IMR-90 (cell line): ENCODE measurements around the gene RUNX3. TPM values are rescaled to one million over a fixed set of nuclear protein-coding genes. Genes with fewer than 3 reads are reported as not detected.

Source experiments
- ATAC-seq: fragments of 200-7000 bp; cut with Tn5 transposase; 2 replicates; pipeline ENCODE4 v1.9.1; 2020; ENCODE audit warnings: low read depth, mild to moderate bottlenecking, moderate library complexity
- BruUV-seq: library from RNA; stranded (reverse); fragments of 400-500 nt; replicated peaks from 2 replicates; lab custom pipeline; 2021; lab: Mats Ljungman, UMichigan
- CTCF ChIA-PET: fragments of 300-600 bp; formaldehyde crosslinking; extraction: SDS; loops from one replicate; lab custom pipeline; 2021; ENCODE audit warnings: antibody characterized with exemption; lab: Yijun Ruan, JAX
- POLR2A ChIA-PET: fragments of 300-600 bp; sonication (Branson Sonifier 250); formaldehyde crosslinking; loops from one replicate; lab custom pipeline; 2022; ENCODE audit warnings: antibody characterized with exemption; ENCODE audit not compliant: unreplicated experiment; lab: Charles Lee
- DNase-seq: peaks from one replicate; pipeline ENCODE4 v3.0.0; 2013
- H2AFZ ChIP-seq: replicated peaks from 2 replicates; pipeline ENCODE3; 2013; ENCODE audit warnings: low read length, mild to moderate bottlenecking; ENCODE audit not compliant: poor library complexity
- H2AK5ac ChIP-seq: 2 replicates; pipeline ENCODE4 v1.6.1; 2013; ENCODE audit warnings: low read depth, low read length, inconsistent platforms
- H2AK9ac ChIP-seq: replicated peaks from 2 replicates; pipeline ENCODE3; 2013; ENCODE audit warnings: mild to moderate bottlenecking, low read depth, low read length, moderate library complexity; ENCODE audit not compliant: poor library complexity
- H2BK120ac ChIP-seq: 2 replicates; pipeline ENCODE4 v1.6.1; 2013; ENCODE audit warnings: low read depth, low read length, inconsistent platforms
- H2BK15ac ChIP-seq: 3 replicates; pipeline ENCODE4 v1.6.1; 2013; ENCODE audit warnings: low read depth, low read length, inconsistent platforms
- H2BK20ac ChIP-seq: 2 replicates; pipeline ENCODE4 v1.6.1; 2013; ENCODE audit warnings: low read depth, mild to moderate bottlenecking, inconsistent platforms, low read length, moderate library complexity
- H2BK5ac ChIP-seq: 2 replicates; pipeline ENCODE4 v1.6.1; 2013; ENCODE audit warnings: mild to moderate bottlenecking, low read depth, low read length, inconsistent platforms; ENCODE audit not compliant: poor library complexity, severe bottlenecking
- H3K14ac ChIP-seq: replicated peaks from 2 replicates; pipeline ENCODE4 v1.6.1; 2013; ENCODE audit warnings: low read depth, low read length, inconsistent platforms
- H3K18ac ChIP-seq: 2 replicates; pipeline ENCODE4 v1.6.1; 2013; ENCODE audit warnings: low read depth, low read length, control low read depth
- H3K23ac ChIP-seq: 2 replicates; pipeline ENCODE4 v1.6.1; 2013; ENCODE audit warnings: low read depth, low read length, inconsistent platforms
- H3K27ac ChIP-seq: 2 replicates; pipeline ENCODE4 v1.5.1; 2013; ENCODE audit warnings: mild to moderate bottlenecking, control low read depth, low read length; ENCODE audit not compliant: insufficient read depth
- H3K27me3 ChIP-seq: 2 replicates; pipeline ENCODE4 v1.6.1; 2013; ENCODE audit warnings: low read length; ENCODE audit not compliant: control insufficient read depth, insufficient read depth
- H3K36me3 ChIP-seq: 2 replicates; pipeline ENCODE4 v1.6.1; 2013; ENCODE audit warnings: low read length, mixed read lengths; ENCODE audit not compliant: control insufficient read depth, insufficient read depth
- H3K4ac ChIP-seq: 2 replicates; pipeline ENCODE4 v1.6.1; 2013; ENCODE audit warnings: low read depth, low read length, inconsistent platforms
- H3K4me1 ChIP-seq: 2 replicates; pipeline ENCODE4 v1.6.1; 2013; ENCODE audit warnings: low read length, mixed read lengths; ENCODE audit not compliant: control insufficient read depth, insufficient read depth
- H3K4me2 ChIP-seq: 2 replicates; pipeline ENCODE4 v1.6.1; 2013; ENCODE audit warnings: low read depth, mild to moderate bottlenecking, control low read depth, low read length, moderate library complexity
- H3K4me3 ChIP-seq: 2 replicates; pipeline ENCODE4 v1.5.1; 2013; ENCODE audit warnings: low read depth, mild to moderate bottlenecking, control low read depth, low read length, moderate library complexity; ENCODE audit not compliant: insufficient read depth
- H3K56ac ChIP-seq: 2 replicates; pipeline ENCODE4 v1.6.1; 2013; ENCODE audit warnings: low read length, inconsistent platforms; ENCODE audit not compliant: insufficient read depth; ENCODE audit errors: extremely low read depth
- H3K79me1 ChIP-seq, 2 experiments: 2 replicates each; pipeline ENCODE4 v1.6.1; 2013; ENCODE audit warnings: low read length in 2 of 2, inconsistent platforms in 1 of 2, low read depth in 1 of 2
- H3K9ac ChIP-seq: 2 replicates; pipeline ENCODE4 v1.6.1; 2013; ENCODE audit warnings: low read depth, low read length, control low read depth
- H3K9me1 ChIP-seq: 2 replicates; pipeline ENCODE4 v1.6.1; 2013; ENCODE audit warnings: low read length, inconsistent platforms; ENCODE audit not compliant: insufficient read depth
- H3K9me3 ChIP-seq: 2 replicates; pipeline ENCODE4 v1.6.1; 2013; ENCODE audit warnings: low read length; ENCODE audit not compliant: control insufficient read depth, insufficient read depth
- H4K20me1 ChIP-seq: 2 replicates; pipeline ENCODE4 v1.6.1; 2013; ENCODE audit warnings: low read length, inconsistent platforms; ENCODE audit not compliant: insufficient read depth
- H4K5ac ChIP-seq: 2 replicates; pipeline ENCODE4 v1.6.1; 2013; ENCODE audit warnings: mild to moderate bottlenecking, low read depth, low read length, control low read depth
- H4K8ac ChIP-seq, 2 experiments: 2 replicates each; pipeline ENCODE4 v1.6.1; 2013; ENCODE audit warnings: low read depth in 2 of 2, low read length in 2 of 2, control low read depth in 1 of 2, inconsistent platforms in 1 of 2
- H4K91ac ChIP-seq: 2 replicates; pipeline ENCODE4 v1.6.1; 2013; ENCODE audit warnings: low read depth, low read length, inconsistent platforms; ENCODE audit not compliant: insufficient read depth
- BHLHE40 ChIP-seq: fragments of 150-350 bp; IDR thresholded peaks from 2 replicates; pipeline ENCODE4 v1.6.1; 2016; ENCODE audit warnings: mild to moderate bottlenecking, low read depth, low read length
- CEBPB ChIP-seq: IDR thresholded peaks from 2 replicates; pipeline ENCODE4 v1.6.1; 2012; ENCODE audit warnings: low read depth, low read length, improper control_type of control experiment
- CHD1 ChIP-seq: IDR thresholded peaks from 2 replicates; pipeline ENCODE4 v1.6.1; 2012; ENCODE audit warnings: low read depth, low read length, improper control_type of control experiment
- CTCF ChIP-seq: conservative IDR thresholded peaks from 2 replicates; pipeline ENCODE4 v1.5.1; 2012; ENCODE audit warnings: mild to moderate bottlenecking, low read depth, low read length, improper control_type of control experiment
- ELK1 ChIP-seq: fragments of 150-350 bp; IDR thresholded peaks from 2 replicates; pipeline ENCODE4 v1.6.1; 2016; ENCODE audit warnings: low read depth, mild to moderate bottlenecking, low read length, moderate library complexity, borderline replicate concordance
- FOS ChIP-seq: fragments of 150-350 bp; IDR thresholded peaks from 2 replicates; pipeline ENCODE4 v1.6.1; 2016; ENCODE audit warnings: low read depth, low read length
- MAFK ChIP-seq: IDR thresholded peaks from 2 replicates; pipeline ENCODE4 v1.6.1; 2012; ENCODE audit warnings: low read depth, low read length, improper control_type of control experiment
- MAZ ChIP-seq: IDR thresholded peaks from 2 replicates; pipeline ENCODE4 v1.6.1; 2012; ENCODE audit warnings: low read depth, mild to moderate bottlenecking, low read length, improper control_type of control experiment, moderate library complexity, borderline replicate concordance
- MXI1 ChIP-seq: IDR thresholded peaks from 2 replicates; pipeline ENCODE4 v1.6.1; 2012; ENCODE audit warnings: low read depth, mild to moderate bottlenecking, low read length, moderate library complexity, borderline replicate concordance
- NFE2L2 ChIP-seq: fragments of 150-350 bp; IDR thresholded peaks from 2 replicates; pipeline ENCODE4 v1.6.1; 2016; ENCODE audit warnings: low read depth, mild to moderate bottlenecking, low read length
- POLR2A ChIP-seq: IDR thresholded peaks from 2 replicates; pipeline ENCODE4 v1.6.1; 2012; ENCODE audit warnings: mild to moderate bottlenecking, low read depth, low read length
- RAD21 ChIP-seq: IDR thresholded peaks from 2 replicates; pipeline ENCODE4 v1.6.1; 2012; ENCODE audit warnings: low read length, improper control_type of control experiment
- RCOR1 ChIP-seq: IDR thresholded peaks from 2 replicates; pipeline ENCODE4 v1.6.1; 2012; ENCODE audit warnings: mild to moderate bottlenecking, low read length, improper control_type of control experiment; ENCODE audit not compliant: insufficient replicate concordance
- RFX5 ChIP-seq: IDR thresholded peaks from 2 replicates; pipeline ENCODE4 v1.8.0; 2012; ENCODE audit warnings: low read depth, mild to moderate bottlenecking, low read length, moderate library complexity
- SMC3 ChIP-seq: fragments of 150-350 bp; IDR thresholded peaks from 2 replicates; pipeline ENCODE4 v1.6.1; 2016; ENCODE audit warnings: low read depth, mild to moderate bottlenecking, antibody characterized with exemption, low read length, moderate library complexity
- USF2 ChIP-seq: fragments of 150-350 bp; IDR thresholded peaks from 2 replicates; pipeline ENCODE4 v1.6.1; 2017; ENCODE audit warnings: mild to moderate bottlenecking, antibody characterized with exemption, low read length, low read depth
- WGBS, 2 experiments: methylation state at CpG; one replicate each; pipeline versions ENCODE4 v1.1.5 to v1.1.7; 2013; ENCODE audit warnings: missing lambda C conversion rate in 2 of 2; ENCODE audit not compliant: insufficient read length in 1 of 2; ENCODE audit errors: extremely low coverage in 2 of 2; 5-methylcytosine and 5-hydroxymethylcytosine counted together
- dilution Hi-C: fragments of 300-500 bp; cut with HindIII; formaldehyde crosslinking; loops from one replicate; pipeline ENCODE4 v1.14.3; 2018; ENCODE audit warnings: low sequenced_read_pairs; ENCODE audit not compliant: unreplicated experiment
- in situ Hi-C: fragments of 300-500 bp; cut with MboI; formaldehyde crosslinking; loops from 3 replicates; pipeline ENCODE4 v1.14.3; 2019; ENCODE audit warnings: low sequenced_read_pairs, inconsistent platforms, mixed read lengths
- intact Hi-C: fragments of 100-400 bp; cut with micrococcal nuclease; formaldehyde crosslinking; loops from 2 replicates; pipeline ENCODE4 v1.10.0; 2022
- polyA plus RNA-seq, 3 experiments: library from polyadenylated mRNA; depleted of rRNA; stranded (reverse); fragments of >200 nt; gene quantifications; 2 replicates each; pipeline ENCODE4 v1.2.3, GENCODE V29; 2012; ENCODE audit warnings: low replicate concordance in 1 of 3
- total RNA-seq: library from RNA; depleted of rRNA; stranded (reverse); fragments of >200 nt; gene quantifications from 2 replicates; pipeline ENCODE4 v1.2.3, GENCODE V29; 2012

Gene RUNX3
- total and polyA plus RNA-seq, 2 of the 4 experiments (the other 2 are of a cell fraction) = 0.07 TPM; not detected in 1

- TF ChIP-seq FOS (no peak), NFE2L2 (no peak), CHD1 (no peak), POLR2A (no peak), SMC3 (no peak), CTCF (no peak), MAFK (no peak), ELK1 (no peak), RAD21 (no peak), MAZ (no peak), RFX5 (no peak), MXI1 (no peak), BHLHE40 (no peak), CEBPB (no peak), RCOR1 (no peak), USF2 (no peak)
- Histone ChIP-seq H4K5ac (no peak overlapping the region), H2AK9ac (no peak overlapping the region), H3K4me1 (peaks cover 4% of the 10 kb centered on the region; the same call in 1 of the 2 replicates), H3K14ac (no peak overlapping the region), H4K20me1 (peaks cover 14% of the 10 kb centered on the region; the same call in 1 of the 2 replicates), H3K4me3 (no peak overlapping the region), H2BK20ac (no peak overlapping the region), H3K9ac (no peak overlapping the region), H3K56ac (no peak overlapping the region), H2BK5ac (no peak overlapping the region), H4K91ac (no peak overlapping the region), H3K9me3 (no peaks in the 10 kb centered on the region), H3K4ac (no peak overlapping the region), H3K36me3 (no peaks in the 10 kb centered on the region), H2BK120ac (no peak overlapping the region), H3K27me3 (peaks cover 3% of the 10 kb centered on the region; the same call in 1 of the 2 replicates), H3K9me1 (no peaks in the 10 kb centered on the region), H4K8ac (no peak overlapping the region), H2AFZ (no peak overlapping the region), H3K18ac (no peak overlapping the region), H3K79me1 (peaks cover 0 to 4% of the 10 kb centered on the region in 2 experiments; a peak in 1 of 4 replicates), H3K4me2 (no peak overlapping the region), H2BK15ac (no peak overlapping the region), H2AK5ac (no peak overlapping the region), H3K23ac (no peak overlapping the region), H3K27ac (no peak overlapping the region)
- no CpG with 5 or more reads among the region's 6 CpGs for WGBS, 2 experiments
- ChIA-PET POLR2A (no interaction called here), CTCF (no interaction called here)
- no peak for DNase-seq
- no TSS peak for BruUV-seq
- dilution Hi-C loops (no loop called here), in situ Hi-C loops (loop anchor here (5.0 to 10.0 kb wide), 2 partner anchors 249 to 351 kb away; no protein-coding TSS in a partner anchor), intact Hi-C loops (no loop called here)
- no peak for ATAC-seq
These were observed 76.4 kb downstream of the RUNX3 start for GRCh38 chr1:24853649-24854048.
